ENCODE measurements around the gene MUC6.
"Not testable (repeated sequence)": the region's sequence is repeated elsewhere in the genome, so short reads cannot be mapped to it uniquely, and the experiment has no call there.

Gene MUC6

DNA sequence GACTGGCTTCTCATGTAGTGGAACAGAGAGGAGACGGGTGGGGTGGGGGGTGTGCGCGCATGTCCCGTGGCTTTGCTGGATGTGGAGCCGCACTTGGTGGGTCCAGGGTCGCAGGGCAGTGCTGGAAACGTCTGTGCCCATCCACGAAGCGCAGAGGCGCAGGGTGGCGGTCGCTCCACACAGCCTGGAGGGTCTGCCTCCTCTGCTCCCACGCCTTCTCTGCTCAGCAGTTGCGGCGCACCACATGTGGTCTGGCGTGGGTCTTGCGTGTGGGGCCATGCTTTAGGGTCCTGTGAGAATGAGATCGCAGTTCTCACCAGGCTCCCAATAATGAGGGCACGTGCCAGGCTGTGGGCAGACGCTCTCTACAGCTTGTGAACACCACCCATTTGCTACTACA is 50.7 kb downstream of the MUC6 start:
- H3K4me3 ChIP-seq (ENCODE audit: low read length) = no peak overlapping the region
- no peak overlapping the region for H3K27ac ChIP-seq (ENCODE audit: low read length)
- peaks cover 52% of the 10 kb centered on the region for H3K36me3 ChIP-seq (ENCODE audit: control insufficient read depth, insufficient read depth, low read length)
- no CpG with 5 or more reads among the region's 20 CpGs for WGBS (ENCODE audit: insufficient coverage, insufficient read length)
- H3K4me1 ChIP-seq (ENCODE audit: control insufficient read depth, insufficient read depth, low read length) = no peaks in the 10 kb centered on the region
- DNase-seq (ENCODE audit: low read depth, low spot score) = no peak
- no peaks in the 10 kb centered on the region for H3K27me3 ChIP-seq (ENCODE audit: control insufficient read depth, insufficient read depth, low read length)
- H3K9me3 ChIP-seq (ENCODE audit: control insufficient read depth, insufficient read depth, low read length) = no peaks in the 10 kb centered on the region

- no CpG with 5 or more reads among the region's 21 CpGs for WGBS (ENCODE audit: insufficient coverage, insufficient read length)
- H3K27ac ChIP-seq (ENCODE audit: low read length) = no peak overlapping the region
- no peaks in the 10 kb centered on the region for H3K4me1 ChIP-seq (ENCODE audit: control insufficient read depth, insufficient read depth, low read length)
- no peaks in the 10 kb centered on the region for H3K9me3 ChIP-seq (ENCODE audit: control insufficient read depth, insufficient read depth, low read length)
- H3K27me3 ChIP-seq (ENCODE audit: control insufficient read depth, insufficient read depth, low read length) = no peaks in the 10 kb centered on the region
- no peak overlapping the region for H3K4me3 ChIP-seq (ENCODE audit: low read length)
- no peak for DNase-seq (ENCODE audit: low read depth, low spot score)
- peaks cover 54% of the 10 kb centered on the region for H3K36me3 ChIP-seq (ENCODE audit: control insufficient read depth, insufficient read depth, low read length)
Measured at GRCh38 chr11:985406-985805, 51.1 kb downstream of the MUC6 start.

DNA sequence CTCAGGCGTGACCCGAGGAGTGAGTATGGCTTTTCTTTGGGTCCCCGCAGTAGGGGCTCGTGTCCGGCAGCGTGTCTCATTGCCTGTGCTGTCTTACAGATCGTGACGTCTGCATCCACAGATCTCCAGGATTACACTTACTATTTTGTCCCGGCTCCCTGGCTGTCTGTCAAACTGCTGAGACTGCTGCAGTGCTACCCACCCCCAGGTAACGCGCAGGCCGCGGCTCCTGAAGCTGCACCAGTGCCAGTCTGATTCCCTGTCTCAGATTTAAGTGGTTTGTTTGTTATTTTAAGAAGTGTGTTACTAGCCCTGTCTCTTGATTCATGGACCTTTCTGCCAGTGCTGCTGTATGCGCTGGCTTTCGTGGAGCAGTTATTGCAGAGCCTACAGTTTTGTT is 52.0 kb downstream of the MUC6 start:
- Histone ChIP-seq H3K9me3 (ENCODE audit: control insufficient read depth, insufficient read depth, low read length) (no peaks in the 10 kb centered on the region), H3K36me3 (ENCODE audit: control insufficient read depth, insufficient read depth, low read length) (peaks cover 49% of the 10 kb centered on the region), H3K27me3 (ENCODE audit: control insufficient read depth, insufficient read depth, low read length) (no peaks in the 10 kb centered on the region), H3K4me1 (ENCODE audit: control insufficient read depth, insufficient read depth, low read length) (no peaks in the 10 kb centered on the region), H3K27ac (ENCODE audit: low read length) (no peak overlapping the region), H3K4me3 (ENCODE audit: low read length) (no peak overlapping the region)
- no peak for DNase-seq (ENCODE audit: low read depth, low spot score)
- WGBS (ENCODE audit: insufficient coverage, insufficient read length) = no CpG with 5 or more reads among the region's 15 CpGs

GRCh38 chr11:981764-982163 is 54.8 kb downstream of the MUC6 start:
- Histone ChIP-seq H3K36me3 (ENCODE audit: control insufficient read depth, insufficient read depth, low read length) (peaks cover 42% of the 10 kb centered on the region), H3K27ac (ENCODE audit: low read length) (no peak overlapping the region), H3K4me1 (ENCODE audit: control insufficient read depth, insufficient read depth, low read length) (no peaks in the 10 kb centered on the region), H3K4me3 (ENCODE audit: low read length) (no peak overlapping the region), H3K9me3 (ENCODE audit: control insufficient read depth, insufficient read depth, low read length) (no peaks in the 10 kb centered on the region), H3K27me3 (ENCODE audit: control insufficient read depth, insufficient read depth, low read length) (no peaks in the 10 kb centered on the region)
- WGBS (ENCODE audit: insufficient coverage, insufficient read length) = no CpG with 5 or more reads among the region's 14 CpGs
- DNase-seq (ENCODE audit: low read depth, low spot score) = no peak

DNA sequence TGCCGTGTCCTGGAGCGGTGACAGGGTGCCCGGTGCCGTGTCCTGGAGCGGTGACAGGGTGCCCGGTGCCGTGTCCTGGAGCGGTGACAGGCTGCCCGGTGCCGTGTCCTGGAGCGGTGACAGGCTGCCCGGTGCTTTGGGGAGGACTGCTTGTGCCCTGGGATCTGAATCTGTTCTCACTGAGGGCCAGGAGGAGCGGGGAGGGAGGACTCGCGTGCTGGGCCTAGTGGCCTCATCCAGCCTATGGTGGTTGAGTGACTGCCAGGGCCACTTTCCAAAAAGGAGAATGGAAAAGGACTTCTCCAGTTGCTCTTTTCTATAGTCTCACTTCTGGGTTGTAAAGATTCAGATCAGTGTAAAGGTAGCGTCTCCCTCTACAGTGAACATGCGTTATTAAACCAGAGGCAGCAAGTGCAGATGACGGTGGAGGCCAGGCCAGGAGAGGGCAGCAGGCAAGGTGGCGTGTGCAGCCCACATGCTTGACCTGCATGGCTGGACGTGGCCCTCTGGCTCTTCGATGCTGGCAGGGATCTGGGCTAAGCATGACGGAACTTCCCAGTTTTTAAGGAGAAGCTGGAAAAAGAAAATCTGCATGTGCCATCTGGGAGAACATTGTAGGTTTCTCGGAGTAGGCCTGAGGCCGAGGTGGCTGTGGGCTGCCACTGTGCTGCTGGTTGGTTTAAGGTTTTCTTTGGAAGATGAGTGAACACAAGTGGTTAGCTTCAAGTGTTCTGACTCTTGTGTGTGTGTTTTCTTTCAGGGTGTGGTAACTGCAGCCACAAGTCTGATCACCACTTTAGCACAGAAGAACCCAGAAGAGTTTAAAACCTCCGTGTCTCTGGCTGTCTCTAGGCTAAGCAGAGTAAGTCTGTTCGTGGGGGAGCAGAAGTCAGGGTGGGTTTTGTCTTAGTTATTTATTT is 55.8 kb downstream of the MUC6 start:
- Histone ChIP-seq H3K4me1 (ENCODE audit: control insufficient read depth, insufficient read depth, low read length) (no peaks in the 10 kb centered on the region; the same call in 1 of the 2 replicates), H3K9me3 (ENCODE audit: control insufficient read depth, insufficient read depth, low read length) (no peaks in the 10 kb centered on the region), H3K4me3 (ENCODE audit: low read length) (no peak overlapping the region), H3K27ac (ENCODE audit: low read length) (no peak overlapping the region), H3K36me3 (ENCODE audit: control insufficient read depth, insufficient read depth, low read length) (peaks cover 33% of the 10 kb centered on the region), H3K27me3 (ENCODE audit: control insufficient read depth, insufficient read depth, low read length) (no peaks in the 10 kb centered on the region)
- no CpG with 5 or more reads among the region's 26 CpGs for WGBS (ENCODE audit: insufficient coverage, insufficient read length)
- no peak for DNase-seq (ENCODE audit: low read depth, low spot score)

GRCh38 chr11:978781-979180 is 57.7 kb downstream of the MUC6 start:
- H3K9me3 ChIP-seq (ENCODE audit: control insufficient read depth, insufficient read depth, low read length) = no peaks in the 10 kb centered on the region
- no peaks in the 10 kb centered on the region; the same call in 1 of the 2 replicates for H3K4me1 ChIP-seq (ENCODE audit: control insufficient read depth, insufficient read depth, low read length)
- no peak for DNase-seq (ENCODE audit: low read depth, low spot score)
- H3K27me3 ChIP-seq (ENCODE audit: control insufficient read depth, insufficient read depth, low read length) = no peaks in the 10 kb centered on the region
- no peak overlapping the region for H3K4me3 ChIP-seq (ENCODE audit: low read length)
- H3K27ac ChIP-seq (ENCODE audit: low read length) = no peak overlapping the region
- peaks cover 20% of the 10 kb centered on the region for H3K36me3 ChIP-seq (ENCODE audit: control insufficient read depth, insufficient read depth, low read length)
- no CpG with 5 or more reads among the region's 16 CpGs for WGBS (ENCODE audit: insufficient coverage, insufficient read length)

GRCh38 chr11:977830-978720 is 58.4 kb downstream of the MUC6 start:
- WGBS (ENCODE audit: insufficient coverage, insufficient read length) = no CpG with 5 or more reads among the region's 28 CpGs
- Histone ChIP-seq H3K36me3 (ENCODE audit: control insufficient read depth, insufficient read depth, low read length) (peaks cover 18% of the 10 kb centered on the region), H3K27me3 (ENCODE audit: control insufficient read depth, insufficient read depth, low read length) (no peaks in the 10 kb centered on the region), H3K4me1 (ENCODE audit: control insufficient read depth, insufficient read depth, low read length) (no peaks in the 10 kb centered on the region; the same call in 1 of the 2 replicates), H3K27ac (ENCODE audit: low read length) (no peak overlapping the region), H3K4me3 (ENCODE audit: low read length) (no peak overlapping the region), H3K9me3 (ENCODE audit: control insufficient read depth, insufficient read depth, low read length) (no peaks in the 10 kb centered on the region)
- no peak for DNase-seq (ENCODE audit: low read depth, low spot score)

- WGBS (ENCODE audit: insufficient coverage, insufficient read length) = no CpG with 5 or more reads among the region's 26 CpGs
- no peak for DNase-seq (ENCODE audit: low read depth, low spot score)
- Histone ChIP-seq H3K4me1 (ENCODE audit: control insufficient read depth, insufficient read depth, low read length) (no peaks in the 10 kb centered on the region; the same call in 1 of the 2 replicates), H3K27me3 (ENCODE audit: control insufficient read depth, insufficient read depth, low read length) (no peaks in the 10 kb centered on the region), H3K36me3 (ENCODE audit: control insufficient read depth, insufficient read depth, low read length) (peaks cover 26% of the 10 kb centered on the region), H3K9me3 (ENCODE audit: control insufficient read depth, insufficient read depth, low read length) (no peaks in the 10 kb centered on the region), H3K4me3 (ENCODE audit: low read length) (no peak overlapping the region), H3K27ac (ENCODE audit: low read length) (no peak overlapping the region)
Measured at GRCh38 chr11:976431-977160, 59.9 kb downstream of the MUC6 start.

- no peak overlapping the region for H3K4me3 ChIP-seq (ENCODE audit: low read length)
- no peaks in the 10 kb centered on the region for H3K9me3 ChIP-seq (ENCODE audit: control insufficient read depth, insufficient read depth, low read length)
- no peak for DNase-seq (ENCODE audit: low read depth, low spot score)
- H3K36me3 ChIP-seq (ENCODE audit: control insufficient read depth, insufficient read depth, low read length) = peaks cover 22% of the 10 kb centered on the region
- no peak overlapping the region for H3K27ac ChIP-seq (ENCODE audit: low read length)
- WGBS (ENCODE audit: insufficient coverage, insufficient read length) = no CpG with 5 or more reads among the region's 15 CpGs
- no peaks in the 10 kb centered on the region; the same call in 1 of the 2 replicates for H3K4me1 ChIP-seq (ENCODE audit: control insufficient read depth, insufficient read depth, low read length)
- H3K27me3 ChIP-seq (ENCODE audit: control insufficient read depth, insufficient read depth, low read length) = no peaks in the 10 kb centered on the region
Measured at GRCh38 chr11:975827-976226, 60.7 kb downstream of the MUC6 start.

GRCh38 chr11:975376-975775 is 61.1 kb downstream of the MUC6 start:
- peaks cover 23% of the 10 kb centered on the region for H3K36me3 ChIP-seq (ENCODE audit: control insufficient read depth, insufficient read depth, low read length)
- not testable (repeated sequence) for H3K27me3 ChIP-seq (ENCODE audit: control insufficient read depth, insufficient read depth, low read length); H3K4me3 ChIP-seq (ENCODE audit: low read length); DNase-seq (ENCODE audit: low read depth, low spot score); H3K4me1 ChIP-seq (ENCODE audit: control insufficient read depth, insufficient read depth, low read length); H3K27ac ChIP-seq (ENCODE audit: low read length); H3K9me3 ChIP-seq (ENCODE audit: control insufficient read depth, insufficient read depth, low read length)
- WGBS (ENCODE audit: insufficient coverage, insufficient read length) = no CpG with 5 or more reads among the region's 41 CpGs

Data from iPS DF 6.9 (cell line).